H9 (cell line): ENCODE data around the gene FGF16. TPM values are rescaled to one million over a fixed set of nuclear protein-coding genes. Genes with fewer than 3 reads are reported as not detected.
A peak's percentile ranks its signal among the peaks of the same experiment; 100 is the strongest.

Source experiments
- DNase-seq: peaks from one replicate; pipeline ENCODE4 v3.0.0-alpha.2; 2017
- H2AFZ ChIP-seq: one replicate; pipeline ENCODE4 v1.6.1; 2013; ENCODE audit warnings: mild to moderate bottlenecking, low read length, control low read depth, moderate library complexity
- H2AK5ac ChIP-seq: 2 replicates; pipeline ENCODE4 v1.6.1; 2013; ENCODE audit warnings: low read length, control low read depth, mixed read lengths; ENCODE audit not compliant: insufficient read length
- H2BK120ac ChIP-seq: one replicate; pipeline ENCODE4 v1.6.1; 2013; ENCODE audit warnings: low read depth, mild to moderate bottlenecking, low read length, control low read depth, inconsistent platforms; ENCODE audit not compliant: poor library complexity, severe bottlenecking
- H2BK12ac ChIP-seq: 2 replicates; pipeline ENCODE4 v1.6.1; 2013; ENCODE audit warnings: low read length, control low read depth, mixed read lengths, low read depth; ENCODE audit not compliant: insufficient read length
- H2BK15ac ChIP-seq: 2 replicates; pipeline ENCODE4 v1.6.1; 2013; ENCODE audit warnings: low read depth, low read length, control low read depth
- H2BK20ac ChIP-seq: one replicate; pipeline ENCODE4 v1.6.1; 2013; ENCODE audit warnings: low read depth, mild to moderate bottlenecking, low read length, control low read depth, inconsistent platforms; ENCODE audit not compliant: poor library complexity, severe bottlenecking
- H2BK5ac ChIP-seq: 2 replicates; pipeline ENCODE4 v1.6.1; 2013; ENCODE audit warnings: low read length, control low read depth, mixed read lengths; ENCODE audit not compliant: insufficient read length
- H3K14ac ChIP-seq: 2 replicates; pipeline ENCODE4 v1.6.1; 2013; ENCODE audit warnings: low read length, control low read depth; ENCODE audit not compliant: insufficient read depth
- H3K18ac ChIP-seq: 2 replicates; pipeline ENCODE4 v1.6.1; 2013; ENCODE audit warnings: low read depth, mild to moderate bottlenecking, mixed read lengths, low read length, control low read depth; ENCODE audit not compliant: insufficient read length
- H3K23ac ChIP-seq: 2 replicates; pipeline ENCODE4 v1.6.1; 2013; ENCODE audit warnings: low read length, control low read depth, mixed read lengths, low read depth; ENCODE audit not compliant: insufficient read length
- H3K23me2 ChIP-seq: 2 replicates; pipeline ENCODE4 v1.6.1; 2013; ENCODE audit warnings: low read depth, mild to moderate bottlenecking, mixed read lengths, low read length, control low read depth; ENCODE audit not compliant: insufficient read length, poor library complexity, severe bottlenecking
- H3K27ac ChIP-seq: 2 replicates; pipeline ENCODE4 v1.5.1; 2013; ENCODE audit warnings: low read length, control low read depth, mixed read lengths, low read depth; ENCODE audit not compliant: insufficient read length
- H3K27me3 ChIP-seq: 2 replicates; pipeline ENCODE4 v1.6.1; 2013; ENCODE audit warnings: low read length, control low read depth, inconsistent platforms; ENCODE audit not compliant: insufficient read depth
- H3K4ac ChIP-seq: 2 replicates; pipeline ENCODE4 v1.6.1; 2013; ENCODE audit warnings: low read depth, mild to moderate bottlenecking, control low read depth, inconsistent platforms, low read length, moderate library complexity
- H3K4me1 ChIP-seq: 2 replicates; pipeline ENCODE4 v1.6.1; 2013; ENCODE audit warnings: low read length, control low read depth, inconsistent platforms; ENCODE audit not compliant: insufficient read depth
- H3K4me2 ChIP-seq: 2 replicates; pipeline ENCODE4 v1.6.1; 2013; ENCODE audit warnings: low read length, control low read depth, mixed read lengths; ENCODE audit not compliant: insufficient read length, insufficient read depth
- H3K56ac ChIP-seq: 2 replicates; pipeline ENCODE4 v1.6.1; 2013; ENCODE audit warnings: low read depth, mild to moderate bottlenecking, mixed read lengths, low read length, control low read depth; ENCODE audit not compliant: insufficient read length
- H3K79me1 ChIP-seq: 2 replicates; pipeline ENCODE4 v1.6.1; 2013; ENCODE audit warnings: low read depth, mild to moderate bottlenecking, moderate library complexity, low read length, control low read depth, inconsistent platforms; ENCODE audit not compliant: insufficient read depth, poor library complexity, severe bottlenecking
- H3K79me2 ChIP-seq: 2 replicates; pipeline ENCODE4 v1.6.1; 2013; ENCODE audit warnings: low read length, control low read depth, inconsistent platforms; ENCODE audit not compliant: insufficient read depth
- H3K9ac ChIP-seq: 2 replicates; pipeline ENCODE4 v1.6.1; 2013; ENCODE audit warnings: low read length, control low read depth, mixed read lengths; ENCODE audit not compliant: insufficient read length; ENCODE audit errors: extremely low read depth
- H3K9me3 ChIP-seq: one replicate; pipeline ENCODE4 v1.6.1; 2013; ENCODE audit warnings: low read depth, low read length, inconsistent platforms; ENCODE audit not compliant: control insufficient read depth
- H3T11ph ChIP-seq: one replicate; pipeline ENCODE4 v1.6.1; 2013; ENCODE audit warnings: mild to moderate bottlenecking, low read length, control low read depth, inconsistent platforms
- H4K20me1 ChIP-seq: one replicate; pipeline ENCODE4 v1.6.1; 2013; ENCODE audit not compliant: control insufficient read depth, insufficient read length, insufficient read depth
- H4K5ac ChIP-seq: 2 replicates; pipeline ENCODE4 v1.6.1; 2013; ENCODE audit warnings: low read depth, mild to moderate bottlenecking, mixed read lengths, low read length, control low read depth; ENCODE audit not compliant: insufficient read length
- H4K8ac ChIP-seq: replicated peaks from 2 replicates; pipeline ENCODE4 v1.6.1; 2013; ENCODE audit warnings: low read length, control low read depth, mixed read lengths, low read depth; ENCODE audit not compliant: insufficient read length
- H4K91ac ChIP-seq: 2 replicates; pipeline ENCODE4 v1.6.1; 2013; ENCODE audit warnings: low read depth, mild to moderate bottlenecking, moderate library complexity, mixed read lengths, low read length, control low read depth; ENCODE audit not compliant: insufficient read length
- H3K27ac Mint-ChIP-seq, 3 experiments: 2 replicates in 2 of 3; 3 replicates in 1 of 3; pipeline ENCODE4 v1.8.0; 2020 to 2021; ENCODE audit warnings: mixed read lengths in 3 of 3, mild to moderate bottlenecking in 1 of 3, moderate library complexity in 1 of 3
- H3K27me3 Mint-ChIP-seq: 2 replicates; pipeline ENCODE4 v1.8.0; 2021; ENCODE audit warnings: low read depth, mild to moderate bottlenecking, moderate library complexity, mixed read lengths
- H3K36me3 Mint-ChIP-seq, 3 experiments: 2 replicates in 2 of 3; 3 replicates in 1 of 3; pipeline ENCODE4 v1.8.0; 2020 to 2021; ENCODE audit warnings: low read depth in 3 of 3, mixed read lengths in 3 of 3; ENCODE audit not compliant: insufficient read depth in 1 of 3
- H3K4me1 Mint-ChIP-seq, 2 experiments: 2 replicates each; pipeline ENCODE4 v1.8.0; 2020; ENCODE audit warnings: mixed read lengths in 2 of 2
- H3K4me3 Mint-ChIP-seq, 2 experiments: 2 replicates in 1 of 2; 3 replicates in 1 of 2; pipeline ENCODE4 v1.8.0; 2020 to 2021; ENCODE audit warnings: mild to moderate bottlenecking in 2 of 2, mixed read lengths in 2 of 2, moderate library complexity in 1 of 2
- H3K9me3 Mint-ChIP-seq, 2 experiments: 2 replicates in 1 of 2; 3 replicates in 1 of 2; pipeline ENCODE4 v1.8.0; 2020; ENCODE audit warnings: mild to moderate bottlenecking in 2 of 2, mixed read lengths in 2 of 2, moderate library complexity in 1 of 2
- WGBS: extraction: QIAGEN DNeasy Blood & Tissue Kit; methylation state at CpG from one replicate; pipeline ENCODE4 v1.1.7; 2013; ENCODE audit warnings: missing lambda C conversion rate, low lambda C conversion rate, mixed read lengths; ENCODE audit not compliant: insufficient read length; ENCODE audit errors: extremely low coverage; 5-methylcytosine and 5-hydroxymethylcytosine counted together
- total RNA-seq: library from RNA; stranded (reverse); gene quantifications from 2 replicates; pipeline ENCODE4 v1.2.1, GENCODE V29; 2021
- TF ChIP-seq, protein P1 (sequence below): fragments of 200-600 bp; sonication (generic); conservative IDR thresholded peaks from 3 replicates; pipeline ENCODE4 v1.8.0; 2021; ENCODE audit warnings: antibody characterized with exemption, mild to moderate bottlenecking

FGF16 gene
- total RNA-seq, 1 experiment from 2014 or later: 2.8 TPM

DNA sequence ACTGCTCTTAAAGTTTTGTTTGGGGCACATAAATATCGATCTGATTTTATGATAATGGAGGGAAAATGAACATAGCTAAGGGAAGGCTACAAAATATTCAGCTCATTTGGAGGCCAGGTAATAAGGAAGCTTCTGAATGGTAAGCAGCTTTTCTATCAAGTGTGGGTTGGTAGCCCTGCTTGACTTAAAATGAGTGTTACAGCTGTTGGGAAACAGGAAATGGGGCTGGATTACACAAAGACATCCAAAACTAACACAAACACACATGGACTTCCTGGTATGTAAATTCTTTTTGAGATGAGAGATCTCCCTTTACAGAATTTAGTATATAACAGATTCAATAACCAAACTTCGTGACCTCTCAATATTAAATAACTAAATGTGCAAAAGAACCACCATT is 58.0 kb downstream of the FGF16 start:
- WGBS: no CpG with 5 or more reads among the region's 2 CpGs
- no peak overlapping the region for H4K91ac ChIP-seq
- H3K27ac Mint-ChIP-seq: peak overlapping the region in 1 of 3 experiments; percentile 26; a peak in 2 of 7 replicates

More for the DNA sequence above, 58.0 kb downstream of the FGF16 start:
- Histone ChIP-seq H2AFZ (no peak overlapping the region), H4K5ac (no peak overlapping the region), H4K20me1 (no peaks in the 10 kb centered on the region), H3K27me3 (no peaks in the 10 kb centered on the region), H2BK120ac (no peak overlapping the region), H3K9ac (no peak overlapping the region), H3K9me3 (peaks cover 8% of the 10 kb centered on the region), H3K79me2 (no peaks in the 10 kb centered on the region), H2BK5ac (no peak overlapping the region), H2BK15ac (no peak overlapping the region), H2BK12ac (no peak overlapping the region), H3K79me1 (no peaks in the 10 kb centered on the region), H3K56ac (no peak overlapping the region), H2BK20ac (no peak overlapping the region), H3K23me2 (no peaks in the 10 kb centered on the region), H4K8ac (no peak overlapping the region), H2AK5ac (no peak overlapping the region), H3K23ac (no peak overlapping the region), H3K27ac (no peak overlapping the region), H3K4ac (no peak overlapping the region), H3K18ac (no peak overlapping the region), H3K14ac (no peak overlapping the region), H3K4me2 (no peak overlapping the region), H3T11ph (no peak overlapping the region), H3K4me1 (no peaks in the 10 kb centered on the region; the same call in 1 of the 2 replicates)
- DNase-seq: no peak
- no peaks in the 10 kb centered on the region; the same call in 1 of the 2 replicates for H3K27me3 Mint-ChIP-seq
- peaks cover 4 to 12% of the 10 kb centered on the region in 2 experiments for H3K4me1 Mint-ChIP-seq
- H3K4me3 Mint-ChIP-seq: no peak overlapping the region
- TF ChIP-seq, protein P1, sequence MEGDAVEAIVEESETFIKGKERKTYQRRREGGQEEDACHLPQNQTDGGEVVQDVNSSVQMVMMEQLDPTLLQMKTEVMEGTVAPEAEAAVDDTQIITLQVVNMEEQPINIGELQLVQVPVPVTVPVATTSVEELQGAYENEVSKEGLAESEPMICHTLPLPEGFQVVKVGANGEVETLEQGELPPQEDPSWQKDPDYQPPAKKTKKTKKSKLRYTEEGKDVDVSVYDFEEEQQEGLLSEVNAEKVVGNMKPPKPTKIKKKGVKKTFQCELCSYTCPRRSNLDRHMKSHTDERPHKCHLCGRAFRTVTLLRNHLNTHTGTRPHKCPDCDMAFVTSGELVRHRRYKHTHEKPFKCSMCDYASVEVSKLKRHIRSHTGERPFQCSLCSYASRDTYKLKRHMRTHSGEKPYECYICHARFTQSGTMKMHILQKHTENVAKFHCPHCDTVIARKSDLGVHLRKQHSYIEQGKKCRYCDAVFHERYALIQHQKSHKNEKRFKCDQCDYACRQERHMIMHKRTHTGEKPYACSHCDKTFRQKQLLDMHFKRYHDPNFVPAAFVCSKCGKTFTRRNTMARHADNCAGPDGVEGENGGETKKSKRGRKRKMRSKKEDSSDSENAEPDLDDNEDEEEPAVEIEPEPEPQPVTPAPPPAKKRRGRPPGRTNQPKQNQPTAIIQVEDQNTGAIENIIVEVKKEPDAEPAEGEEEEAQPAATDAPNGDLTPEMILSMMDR: no peak
- peaks cover 10 to 30% (median 10%) of the 10 kb centered on the region in 3 experiments; a peak in 6 of 7 replicates for H3K36me3 Mint-ChIP-seq
- peaks cover 36 to 41% of the 10 kb centered on the region in 2 experiments for H3K9me3 Mint-ChIP-seq
